Stimulated activated CD4-positive, alpha-beta T cell treated with anti-CD3 and anti-CD28 coated beads, Interleukin-1b, Interleukin-23, amount 100 ng/mL, for 48 hours (primary cell): Measurements from ENCODE around the gene BRWD1.
"Not testable (repeated sequence)": the region's sequence is repeated elsewhere in the genome, so short reads cannot be mapped to it uniquely, and the experiment has no call there.

Source experiments
- DNase-seq: peaks from one replicate; pipeline ENCODE4 v3.0.0-alpha.2; 2020

BRWD1 gene

DNA sequence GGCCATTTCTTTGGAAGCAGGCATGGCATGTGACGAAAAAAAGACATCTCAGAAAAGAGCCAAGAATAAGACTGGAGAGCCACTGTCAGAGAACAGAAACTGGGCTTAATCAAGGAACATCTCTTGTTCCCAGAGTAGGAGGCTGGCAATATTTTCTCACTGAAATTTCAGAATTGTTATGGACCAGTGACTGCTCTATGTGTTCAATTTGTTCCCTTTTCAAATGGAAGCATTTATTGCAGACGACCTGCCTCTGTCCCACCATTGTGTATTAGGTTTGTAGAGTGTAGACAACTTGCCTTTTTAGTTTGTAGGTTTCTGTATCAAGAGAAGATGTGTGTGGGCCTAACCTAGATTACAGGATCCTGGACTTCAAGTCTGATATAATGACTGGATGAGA is 148.9 kb downstream of the BRWD1 start:
- DNase-seq = no peak

DNA sequence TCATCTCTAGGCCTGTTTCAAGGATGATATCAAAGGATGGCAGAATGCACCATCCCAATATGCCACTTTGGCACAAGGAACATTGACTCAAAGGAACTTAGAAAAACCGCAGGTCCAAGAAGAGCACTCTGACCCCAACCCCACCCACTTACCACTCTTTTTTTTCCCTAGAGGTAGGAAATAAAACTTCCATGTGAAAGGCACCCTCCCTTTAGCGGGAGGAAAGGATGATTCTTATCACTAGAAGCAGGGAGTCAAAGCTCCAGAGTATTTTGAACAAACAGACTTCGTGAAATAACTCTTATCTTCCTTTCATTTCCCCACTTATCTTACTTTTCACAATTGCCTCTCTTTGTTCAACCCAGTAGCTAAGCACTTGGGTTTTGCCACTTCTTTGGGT is 152.4 kb downstream of the BRWD1 start:
- no peak for DNase-seq

DNA sequence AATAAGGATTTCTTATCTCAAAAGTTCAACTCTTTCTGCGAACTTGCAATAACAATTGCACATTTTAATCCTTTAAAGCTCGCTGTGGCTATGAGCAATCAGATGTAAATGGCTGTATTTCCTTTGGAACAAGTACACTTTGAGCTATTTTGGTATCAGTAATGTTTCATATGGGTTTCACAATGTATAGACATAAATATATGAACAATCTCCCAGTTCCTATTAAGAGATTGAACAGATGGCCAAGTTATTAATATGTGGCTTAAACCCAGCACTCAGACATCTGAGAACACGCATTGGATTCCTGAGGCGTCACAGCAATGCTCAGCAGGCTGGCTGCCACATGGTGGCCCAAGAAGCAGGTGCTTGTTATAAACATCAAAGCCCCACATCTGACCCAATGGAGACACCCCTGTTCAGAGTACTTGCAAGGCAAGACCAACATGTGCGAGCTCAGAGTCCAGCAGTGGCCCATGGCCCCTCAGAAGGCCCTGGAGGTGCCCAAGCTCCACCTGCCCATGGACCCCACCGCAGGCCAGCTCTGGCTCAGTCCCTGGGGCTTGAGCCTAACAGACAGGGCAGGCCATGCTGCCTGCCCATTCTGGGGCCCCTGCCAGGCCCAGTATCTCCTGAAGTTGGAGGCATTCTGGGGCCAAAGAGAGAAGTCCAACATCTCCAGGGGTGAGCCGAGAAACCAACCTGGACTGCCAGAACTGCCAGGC is 153.9 kb downstream of the BRWD1 start:
- no peak for DNase-seq

DNA sequence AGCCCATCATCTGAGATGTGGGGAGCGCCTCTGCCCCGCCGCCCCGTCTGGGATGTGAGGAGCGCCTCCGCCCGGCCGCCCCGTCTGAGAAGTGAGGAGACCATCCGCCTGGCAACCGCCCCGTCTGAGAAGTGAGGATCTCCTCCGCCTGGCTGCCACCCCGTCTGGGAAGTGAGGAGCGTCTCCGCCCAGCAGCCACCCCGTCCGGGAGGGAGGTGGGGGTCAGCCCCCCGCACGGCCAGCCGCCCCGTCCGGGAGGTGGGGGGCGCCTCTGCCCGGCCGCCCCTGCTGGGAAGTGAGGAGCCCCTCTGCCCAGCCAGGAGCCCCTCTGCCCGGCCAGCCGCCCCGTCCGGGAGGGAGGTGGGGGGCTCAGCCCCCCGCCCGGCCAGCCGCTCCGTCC is 156.2 kb downstream of the BRWD1 start:
- not testable (repeated sequence) for DNase-seq

DNA sequence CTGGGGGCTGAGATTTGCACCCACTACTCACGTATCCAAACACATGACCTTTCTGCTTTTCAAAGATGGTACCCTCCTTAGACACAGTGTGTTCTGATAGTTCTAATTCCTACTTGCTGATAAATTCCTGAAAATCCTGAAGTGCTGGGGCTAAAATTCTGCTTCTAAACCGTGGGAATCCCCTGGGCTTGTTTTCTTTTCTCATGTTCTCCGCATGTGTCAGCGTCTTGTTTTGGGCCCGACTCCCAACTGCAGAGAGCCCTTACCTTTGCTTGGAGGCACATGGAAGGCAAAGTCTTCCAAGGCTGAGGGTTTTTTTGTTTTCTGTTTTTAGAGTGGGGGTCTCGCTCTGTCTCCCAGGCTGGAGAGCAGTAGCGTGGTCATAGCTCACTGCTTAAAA is 157.4 kb downstream of the BRWD1 start:
- no peak for DNase-seq

DNA sequence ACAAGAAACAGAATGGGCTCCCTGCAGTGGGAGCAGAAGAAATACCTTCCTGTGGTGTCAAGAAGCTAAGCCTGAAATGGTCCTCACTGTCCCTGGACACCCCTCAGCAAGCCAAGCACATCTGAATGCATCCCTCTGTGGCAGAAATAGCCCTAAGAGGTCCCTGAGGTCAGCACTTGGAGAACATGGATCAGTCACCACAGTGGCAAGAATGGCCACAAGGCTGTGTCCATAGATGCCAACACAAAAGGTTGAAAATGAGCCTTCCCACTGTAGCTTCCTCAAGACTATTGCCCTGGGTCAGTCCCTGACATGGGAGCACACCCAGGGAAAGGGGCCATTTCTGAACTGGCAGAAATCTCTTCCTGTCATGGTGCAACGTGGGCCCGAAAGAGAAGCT is 157.9 kb downstream of the BRWD1 start:
- DNase-seq = no peak

DNA sequence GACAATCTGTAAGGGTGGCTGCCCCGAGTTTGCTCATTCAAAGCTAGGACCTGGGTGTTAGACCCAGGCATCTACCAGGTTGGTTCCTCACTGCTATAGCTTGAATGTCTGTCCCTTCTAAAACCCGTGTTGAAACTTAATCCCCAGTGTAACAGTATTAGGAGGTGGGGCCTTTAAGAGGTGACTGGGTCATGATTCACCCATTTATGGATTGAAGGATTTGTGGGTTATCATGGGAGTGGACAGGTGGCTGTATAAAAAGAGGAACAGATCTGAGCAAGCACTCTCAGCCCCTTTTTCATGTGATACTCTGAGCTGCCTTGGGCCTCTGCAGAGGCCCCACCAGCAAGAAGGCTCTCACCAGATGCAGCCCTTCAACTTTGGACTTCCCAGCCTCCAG is 159.6 kb downstream of the BRWD1 start:
- DNase-seq = no peak

DNA sequence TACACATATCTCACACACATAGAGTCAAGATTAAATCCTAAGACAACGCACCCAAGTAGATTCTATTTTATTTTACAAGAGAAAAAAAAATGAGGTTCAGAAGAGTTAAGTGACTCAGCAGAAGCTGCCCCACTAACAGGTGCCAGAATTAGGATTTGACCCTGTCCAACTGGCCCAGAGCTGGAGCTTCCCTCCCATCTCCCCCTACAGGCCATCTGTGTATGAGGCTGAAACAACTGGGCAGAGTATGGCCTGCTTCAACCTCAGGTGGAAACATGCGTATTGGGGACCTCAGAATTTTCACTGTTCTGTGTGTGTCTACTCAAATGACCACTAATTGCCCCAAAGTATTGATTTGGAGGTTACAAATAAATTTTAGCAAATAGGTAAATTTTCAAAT is 160.1 kb downstream of the BRWD1 start:
- DNase-seq = no peak

DNA sequence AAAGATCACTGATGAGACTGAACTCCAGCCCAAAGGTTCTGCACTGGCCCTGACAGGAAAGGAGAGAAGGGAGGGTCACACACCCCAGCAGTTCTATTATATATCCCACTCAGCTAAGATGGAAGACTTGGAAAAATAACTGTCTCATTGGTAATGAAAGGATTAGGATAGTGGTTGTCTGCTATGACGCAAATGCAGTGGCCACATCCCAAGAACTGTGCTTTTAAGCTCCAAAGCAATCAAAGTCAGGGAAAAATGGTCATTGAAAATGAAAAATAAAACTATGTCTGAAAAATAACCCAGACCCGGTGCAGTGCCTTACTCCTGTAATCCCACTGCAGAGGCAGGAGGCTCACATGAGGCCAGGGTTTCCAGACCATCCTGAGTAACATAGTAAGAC is 161.2 kb downstream of the BRWD1 start:
- DNase-seq = no peak

DNA sequence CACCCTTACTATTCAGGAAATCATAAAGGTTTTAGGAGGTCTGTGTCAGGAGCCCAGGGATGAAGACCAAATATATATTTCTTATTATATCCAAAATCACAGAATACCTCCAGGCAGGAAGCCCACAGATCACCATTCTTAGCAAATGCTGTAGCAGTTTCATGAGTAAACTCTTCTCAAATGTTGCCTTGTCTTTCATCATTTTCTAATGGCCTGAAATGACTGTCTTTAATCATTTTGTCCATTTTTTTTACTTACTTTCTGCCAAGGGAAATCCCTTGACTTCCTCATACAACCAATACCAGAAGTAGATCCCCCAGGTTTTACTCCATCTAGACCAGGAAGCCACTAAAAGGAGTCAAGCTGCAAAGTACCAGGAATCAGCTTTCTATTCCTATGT is 162.6 kb downstream of the BRWD1 start:
- DNase-seq = no peak

DNA sequence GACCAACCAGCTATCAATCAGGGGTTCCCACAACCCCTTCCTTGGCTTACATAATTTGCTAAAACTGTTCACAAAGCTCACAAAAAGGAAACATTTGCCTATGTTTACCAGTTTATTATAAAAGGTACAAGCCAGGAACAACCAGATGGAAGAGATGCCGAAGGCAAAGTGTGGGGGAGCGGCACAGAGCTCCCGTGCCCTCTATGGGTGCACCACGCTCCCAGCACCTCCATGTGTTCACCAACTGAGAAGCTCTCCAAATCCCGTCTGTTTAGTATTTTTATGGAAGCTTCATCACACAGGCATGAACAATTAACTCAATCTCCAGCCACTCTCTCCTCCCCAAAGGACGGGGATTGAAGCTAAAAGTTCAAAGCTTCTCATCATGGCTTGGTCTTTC is 163.1 kb downstream of the BRWD1 start:
- DNase-seq = no peak

DNA sequence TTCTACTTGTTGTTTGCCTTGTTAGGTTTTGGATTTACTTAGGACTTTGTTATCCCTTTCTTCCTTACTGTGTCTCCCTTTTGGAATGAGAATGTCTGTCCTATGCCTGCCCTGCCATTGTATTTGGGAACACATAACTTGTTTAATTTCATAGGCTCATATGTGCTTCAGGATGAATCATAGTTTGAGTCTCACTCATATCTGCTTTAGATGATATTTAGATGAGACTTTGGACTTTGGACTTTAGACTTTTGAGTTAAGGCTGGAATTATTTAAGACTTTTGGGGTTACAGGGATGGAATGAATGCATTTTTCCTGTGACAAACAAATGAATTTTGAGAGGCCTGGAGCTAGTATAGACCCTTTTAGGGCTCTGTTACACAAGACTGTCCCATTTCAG is 163.6 kb downstream of the BRWD1 start:
- DNase-seq = no peak

DNA sequence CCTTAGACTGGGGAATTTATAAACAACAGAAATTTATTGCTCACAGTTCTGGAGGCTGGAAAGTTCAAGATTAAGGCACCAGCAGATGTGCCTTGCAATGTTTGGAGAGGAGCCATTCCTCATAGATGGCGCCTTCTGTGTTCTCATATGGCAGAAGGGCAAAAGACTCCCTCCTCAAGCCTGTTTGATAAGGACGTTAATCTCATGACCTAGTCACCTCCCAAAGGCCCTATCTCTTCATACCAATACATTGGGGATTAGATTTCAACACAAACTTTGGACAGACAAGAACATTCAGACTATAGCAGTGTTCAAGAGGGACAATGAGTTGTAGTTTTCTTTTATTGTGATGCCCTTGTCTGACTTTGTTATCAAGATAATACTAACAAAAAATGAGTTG is 164.5 kb downstream of the BRWD1 start:
- DNase-seq = no peak

DNA sequence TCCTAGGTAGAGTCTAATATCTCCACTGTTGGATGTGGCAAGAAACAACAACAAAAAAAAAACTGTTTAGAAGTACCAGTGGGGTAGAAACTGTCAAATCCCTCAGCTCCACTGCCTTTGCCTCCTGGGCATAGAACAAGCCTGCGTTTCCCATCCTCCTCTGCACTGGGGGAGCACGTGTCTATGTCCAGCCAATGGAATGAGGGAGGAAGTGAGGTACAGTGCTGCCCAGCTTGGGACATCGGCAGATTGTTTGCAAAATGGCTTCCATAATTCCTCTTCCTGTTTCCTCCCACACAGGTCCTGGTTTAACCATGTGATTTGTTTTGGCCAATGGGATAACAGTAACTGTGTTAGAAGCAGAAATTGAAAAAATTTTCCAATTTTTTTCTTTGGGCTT is 169.2 kb downstream of the BRWD1 start:
- DNase-seq = no peak

DNA sequence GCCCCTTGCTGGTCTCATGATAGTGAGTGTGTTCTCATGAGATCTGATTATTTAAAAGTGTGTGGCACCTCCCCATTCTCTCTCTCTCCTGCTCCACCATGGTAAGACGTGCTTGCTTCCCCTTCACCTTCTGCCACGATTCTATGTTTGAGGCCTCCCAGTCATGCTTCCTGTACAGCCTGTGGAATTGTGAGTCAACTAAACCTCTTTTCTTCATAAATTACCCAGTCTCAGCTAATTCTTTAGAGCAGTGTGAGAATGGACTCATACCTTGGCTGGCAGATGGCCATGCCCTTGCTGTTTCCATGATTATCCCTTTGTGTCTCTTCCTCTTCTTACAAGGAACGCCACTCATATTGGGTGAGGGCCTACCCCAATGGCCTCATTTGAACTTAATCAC is 170.5 kb downstream of the BRWD1 start:
- DNase-seq = no peak

DNA sequence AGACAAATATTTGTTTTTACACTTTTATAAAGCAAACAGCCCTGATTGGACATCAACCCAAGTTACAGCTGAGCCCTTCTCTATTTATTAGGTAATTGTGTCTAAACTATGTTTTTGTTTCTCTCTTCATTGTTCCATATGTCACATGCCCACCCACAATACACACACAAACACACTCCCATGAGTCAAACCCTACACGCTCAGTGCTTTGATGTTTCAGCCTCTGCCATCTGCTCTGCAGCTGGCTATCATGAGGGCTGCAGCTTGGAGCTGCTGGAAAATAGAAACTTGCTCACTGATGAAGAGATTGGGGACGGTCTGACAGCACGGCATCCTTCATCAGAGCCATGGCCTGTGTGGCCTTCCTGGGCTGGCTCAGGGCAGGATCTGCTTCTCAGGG is 171.9 kb downstream of the BRWD1 start:
- no peak for DNase-seq

DNA sequence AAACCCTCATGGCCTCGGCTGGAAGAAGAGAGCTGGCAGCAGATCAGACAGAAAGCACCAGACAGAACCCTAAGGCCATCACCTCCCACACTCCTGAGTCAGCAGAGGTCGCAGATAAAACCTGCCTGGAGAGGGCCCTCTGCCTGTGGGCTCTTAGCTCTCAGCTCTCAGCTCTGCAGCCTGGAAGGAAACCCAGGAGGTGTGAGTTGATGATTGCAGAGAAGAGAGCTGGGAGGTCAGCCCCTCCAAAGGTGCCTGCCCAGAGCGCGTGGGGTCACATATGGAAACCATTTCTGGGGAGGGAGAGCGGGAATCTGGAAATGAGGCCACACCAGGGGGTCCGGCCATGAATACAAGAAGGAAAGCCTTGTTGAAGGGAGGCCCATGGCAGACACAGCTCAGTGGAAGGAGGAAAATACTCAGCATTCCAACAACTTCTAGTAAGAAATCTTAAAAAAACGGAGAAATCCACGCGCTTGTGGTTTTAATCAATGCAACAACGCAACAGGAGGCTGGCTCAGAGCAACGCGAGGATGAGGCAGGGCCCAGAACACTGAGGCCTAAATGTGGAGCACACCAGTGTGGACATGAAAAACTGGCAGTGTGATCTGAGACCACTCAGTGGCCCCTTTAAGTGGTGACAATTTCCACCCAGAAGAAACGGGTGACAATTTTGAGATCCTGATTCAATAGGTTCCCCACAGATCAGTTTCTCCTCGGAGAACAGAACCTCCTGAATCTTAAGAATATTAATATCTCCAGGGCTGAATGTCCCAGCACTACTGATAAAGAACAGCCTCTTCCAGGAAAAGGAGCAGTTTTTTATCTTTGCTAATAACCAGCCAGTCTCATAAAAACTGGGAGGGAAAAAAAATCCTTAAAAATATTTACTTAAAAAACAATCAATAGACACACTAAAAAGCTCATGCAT is 175.9 kb downstream of the BRWD1 start:
- no peak for DNase-seq

DNA sequence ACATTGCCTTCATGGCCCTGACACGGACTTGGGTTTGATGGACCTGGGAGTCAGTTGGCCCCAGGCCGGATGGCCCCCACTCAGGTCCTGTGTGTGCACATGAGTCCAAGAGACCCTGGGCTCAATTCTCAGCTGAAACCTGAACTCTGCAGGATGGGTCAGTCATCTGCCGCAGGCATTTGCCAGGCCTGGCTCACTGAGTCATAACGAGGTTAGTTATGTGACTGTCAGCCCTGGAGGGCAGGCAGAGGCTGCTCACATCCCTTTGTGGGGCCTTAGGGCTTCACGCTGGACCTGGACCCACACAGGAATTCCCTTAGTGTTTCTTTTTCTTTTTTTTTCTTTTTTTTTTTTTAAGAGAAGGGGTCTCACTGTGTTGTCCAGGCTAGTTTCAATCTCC is 176.7 kb downstream of the BRWD1 start:
- no peak for DNase-seq

DNA sequence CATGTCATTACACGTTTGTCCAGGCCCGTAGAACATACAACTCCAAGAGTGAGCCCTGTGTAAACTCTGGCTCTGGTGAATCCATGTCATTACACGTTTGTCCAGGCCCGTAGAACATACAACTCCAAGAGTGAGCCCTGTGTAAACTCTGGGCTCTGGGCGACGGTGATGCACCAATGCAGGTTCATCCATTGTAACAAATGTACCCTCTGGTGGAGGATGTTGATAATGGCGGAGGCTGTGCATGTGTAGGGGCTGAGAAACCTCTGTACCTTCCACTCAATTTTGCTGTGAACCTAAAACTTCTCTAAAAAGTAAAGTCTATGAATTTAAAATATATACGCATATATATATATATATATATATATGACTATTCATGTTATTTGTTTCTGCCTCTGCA is 177.3 kb downstream of the BRWD1 start:
- DNase-seq = not testable (repeated sequence)

DNA sequence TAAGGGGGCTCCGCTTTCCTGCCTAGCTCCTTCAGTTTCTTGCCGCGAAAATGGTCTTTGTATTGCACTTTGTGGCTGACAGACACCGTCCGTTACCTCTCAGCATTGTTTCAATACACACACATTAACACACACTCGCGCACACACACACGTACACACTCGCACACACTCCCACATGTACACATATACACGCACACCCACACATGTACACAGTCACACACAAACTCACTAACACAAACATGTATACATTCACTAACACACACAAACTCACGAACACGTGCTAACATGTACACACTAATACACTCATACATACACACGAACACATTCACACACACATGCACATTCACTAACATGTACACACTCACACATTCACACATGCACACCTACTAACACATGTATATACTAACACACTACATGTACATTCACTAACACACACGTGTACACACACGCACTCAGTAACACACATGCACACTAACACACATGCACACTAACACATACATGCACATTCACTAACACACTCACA is 179.1 kb downstream of the BRWD1 start:
- no peak for DNase-seq
